ENCODE results near the gene CCT5.

DNA sequence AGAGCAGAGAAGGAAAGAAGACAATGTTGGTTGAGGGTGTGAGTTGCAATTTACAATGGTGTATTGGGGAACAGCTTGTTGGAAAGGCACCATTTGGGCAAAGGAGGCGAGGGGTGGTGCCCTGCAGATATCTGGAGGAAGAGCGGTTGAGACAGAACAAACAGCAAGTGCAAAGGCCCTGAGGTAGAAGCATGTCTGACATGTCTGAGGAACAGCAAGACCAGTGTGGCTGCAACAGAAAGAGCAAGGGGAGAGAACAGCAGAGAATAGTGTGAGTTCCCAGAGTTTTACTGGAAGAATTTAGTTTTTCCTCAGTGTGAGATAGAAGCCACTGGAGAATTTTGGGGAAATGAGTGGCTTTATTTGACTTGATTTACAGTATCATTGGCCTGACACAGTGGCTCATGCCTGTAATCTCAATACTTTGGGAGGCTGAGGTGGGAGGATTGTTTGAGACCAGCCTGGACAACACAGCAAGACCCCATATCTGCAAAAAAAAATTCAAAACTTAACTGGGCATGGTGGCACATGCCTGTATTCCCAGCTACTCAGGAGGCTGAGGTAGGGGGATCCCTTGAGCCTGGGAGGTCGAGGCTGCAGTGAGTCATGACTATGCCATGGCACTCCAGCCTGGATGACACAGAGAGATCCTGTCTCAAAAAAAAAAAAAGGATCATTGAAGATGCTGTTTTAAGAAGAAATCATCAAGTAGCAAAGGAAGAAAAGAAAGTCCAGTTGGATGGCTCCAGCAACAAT, 44.0 kb downstream of the CCT5 start:
- TF ChIP-seq POLR2AphosphoS5 (IDR thresholded peaks at IDR 0.05) (no peak), POLR2A (IDR thresholded peaks at IDR 0.05) (no peak)
